NCI-H146 (cell line): Measurements from ENCODE around the gene BTBD7.
A peak's percentile ranks its signal among the peaks of the same experiment; 100 is the strongest.
"Not testable (repeated sequence)": the region's sequence is repeated elsewhere in the genome, so short reads cannot be mapped to it uniquely, and the experiment has no call there.

Experiments used
- DNase-seq: peaks from one replicate; lab custom pipeline; 2025; lab: John Stamatoyannopoulos, UW

The BTBD7 gene

DNA sequence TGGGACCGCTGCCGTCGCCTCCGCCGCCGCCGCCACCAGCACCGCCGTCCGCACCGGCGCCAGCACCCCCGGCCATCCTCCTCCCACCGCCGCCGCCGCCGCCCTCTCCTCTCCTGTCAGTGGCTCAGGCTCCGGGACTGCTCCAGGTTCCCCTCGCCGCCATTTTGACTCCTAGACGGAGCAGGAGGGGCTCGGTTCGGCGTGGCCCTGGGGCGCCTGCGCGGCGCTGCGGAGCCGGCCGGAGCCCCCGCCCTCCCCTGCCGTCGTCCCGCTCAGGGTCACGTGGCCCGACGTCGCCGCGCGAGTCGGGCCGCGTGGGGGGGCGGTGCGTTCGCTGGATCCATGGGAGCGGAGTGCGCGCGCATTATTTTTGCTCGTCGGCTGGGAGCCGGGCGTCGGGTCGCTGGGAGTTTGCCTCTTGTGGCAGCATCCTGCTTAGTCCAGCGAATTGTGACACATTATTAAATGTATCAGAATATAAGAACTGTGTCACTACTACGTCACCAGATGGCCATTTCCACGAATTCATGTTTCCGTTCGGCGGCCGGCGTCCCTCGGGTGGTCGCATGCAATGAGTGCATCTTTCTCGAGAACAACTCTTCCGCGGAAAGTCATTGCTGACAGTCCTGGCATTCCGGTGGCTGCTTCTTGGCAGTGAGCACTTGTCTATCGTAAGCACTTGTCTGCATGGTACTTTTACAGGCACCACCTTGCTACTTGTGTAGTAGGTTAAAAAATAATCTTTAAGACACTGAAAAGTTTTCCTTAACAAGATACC is at the start of gene BTBD7:
BTBD7 (minus strand) TSS at position 184 of the 778 bp plus-strand sequence. CDS start 36,985 bp downstream, outside the sequence.
- peak; percentile 89 for DNase-seq

GRCh38 chr14:93381644-93382043 is 48.8 kb upstream of the BTBD7 start:
- DNase-seq: no peak

DNA sequence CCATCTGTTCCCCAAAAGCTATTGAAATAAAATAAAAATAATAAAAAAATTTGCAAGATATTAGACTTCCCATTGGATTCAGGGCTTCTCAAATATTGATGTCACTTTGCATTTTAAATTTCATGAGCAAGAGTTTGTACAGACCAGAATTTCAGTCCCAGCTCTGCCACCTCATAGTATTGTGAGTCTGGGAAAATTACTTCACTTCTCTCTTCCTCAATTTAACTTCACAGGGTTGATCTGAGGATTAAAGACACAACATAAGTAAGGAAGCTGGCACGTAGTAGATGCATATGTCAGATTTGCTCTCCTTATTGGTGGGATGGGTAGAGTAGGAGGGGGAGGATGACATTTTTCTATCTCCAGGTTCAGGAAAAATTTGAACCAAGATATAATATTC is 47.0 kb upstream of the BTBD7 start:
- no peak for DNase-seq

GRCh38 chr14:93375673-93376156 is 42.9 kb upstream of the BTBD7 start:
- DNase-seq: no peak

- DNase-seq: no peak
Observed at GRCh38 chr14:93369713-93370266, 37.0 kb upstream of the BTBD7 start.

DNA sequence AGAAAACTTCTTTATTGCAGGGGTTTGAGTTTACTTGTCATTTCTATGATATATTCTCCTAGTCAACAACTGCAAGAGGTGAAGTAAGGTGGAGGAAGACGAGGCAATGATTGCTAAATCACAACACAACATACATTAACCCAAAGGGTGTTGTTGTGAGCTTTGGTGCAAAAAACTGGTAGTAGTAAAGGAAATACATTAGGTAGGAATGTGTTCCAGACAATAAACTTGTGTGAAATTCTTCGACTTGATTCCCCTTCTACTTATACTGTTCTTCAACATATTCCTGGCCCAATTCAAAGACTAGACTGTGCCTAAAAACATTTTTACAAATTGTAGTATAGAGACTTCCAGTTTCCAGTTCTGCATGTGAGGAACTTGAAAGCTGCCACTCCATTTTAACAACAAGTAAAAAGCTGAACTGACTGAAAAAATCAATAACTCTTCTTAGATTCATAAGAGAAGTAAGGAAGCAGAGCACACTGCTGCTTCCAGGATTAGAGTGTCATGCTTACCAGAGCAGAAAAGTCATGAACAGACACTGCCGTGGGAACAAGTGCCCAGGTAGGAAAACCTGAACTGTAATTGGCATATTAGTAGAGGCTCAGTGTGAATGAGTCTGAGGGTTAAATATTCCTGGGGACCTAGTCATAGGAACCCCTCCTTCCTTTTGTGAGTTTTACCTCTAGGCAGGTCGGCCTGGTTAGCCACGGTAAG is 36.3 kb upstream of the BTBD7 start:
- no peak for DNase-seq

- not testable (repeated sequence) for DNase-seq
Observed at GRCh38 chr14:93354873-93355272, 22.0 kb upstream of the BTBD7 start.

- no peak for DNase-seq
Observed at GRCh38 chr14:93348292-93348691, 15.5 kb upstream of the BTBD7 start.

DNA sequence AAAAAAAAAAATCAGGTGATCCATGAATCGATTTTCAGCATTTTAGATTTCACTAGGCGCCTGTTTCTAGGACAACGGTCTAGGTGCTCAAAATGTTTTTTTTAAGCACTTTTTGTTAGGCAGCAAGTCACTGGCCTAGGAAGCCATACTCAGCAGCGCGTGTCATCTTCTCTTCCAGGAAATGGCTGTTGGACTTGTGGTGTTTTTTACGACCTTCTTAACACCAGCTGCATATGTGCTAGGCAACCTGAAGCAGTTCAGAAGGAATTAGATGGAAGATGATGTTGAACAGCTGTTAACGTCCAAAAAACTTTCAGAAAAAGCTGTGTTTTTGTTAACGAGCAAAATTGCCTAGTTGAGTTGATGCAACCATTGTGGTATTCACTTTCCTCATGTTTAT is 15.0 kb upstream of the BTBD7 start:
- DNase-seq: no peak

- DNase-seq: no peak
Observed at GRCh38 chr14:93346926-93347721, 14.3 kb upstream of the BTBD7 start, which contains the start of gene COX8C. COX8C (plus strand) TSS chr14:93347182; CDS start chr14:93347269, 87 bp downstream.

DNA sequence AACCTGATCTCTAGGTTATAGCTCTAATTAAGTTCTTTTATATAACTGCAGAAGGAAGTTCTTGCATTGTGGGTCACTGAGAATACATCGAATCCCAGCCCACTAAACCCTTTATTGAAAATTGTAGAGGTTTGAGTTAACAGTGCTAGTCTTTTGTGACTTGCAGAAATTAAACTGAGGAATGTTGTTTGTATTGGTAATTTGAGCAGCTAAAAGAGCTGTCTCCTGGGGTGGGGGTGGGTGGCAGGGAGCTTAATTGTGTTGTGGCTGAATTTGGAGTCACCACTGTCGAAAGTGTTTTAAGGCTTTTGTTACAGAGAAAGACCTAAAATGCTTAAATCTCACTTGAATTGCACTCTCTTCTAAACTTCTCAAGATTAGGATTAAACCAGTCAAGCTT is 11.0 kb upstream of the BTBD7 start:
- peak; percentile 49 for DNase-seq

GRCh38 chr14:93343266-93343665 is 10.4 kb upstream of the BTBD7 start:
- no peak for DNase-seq

GRCh38 chr14:93337884-93338283 is 5.0 kb upstream of the BTBD7 start:
- DNase-seq: no peak

DNA sequence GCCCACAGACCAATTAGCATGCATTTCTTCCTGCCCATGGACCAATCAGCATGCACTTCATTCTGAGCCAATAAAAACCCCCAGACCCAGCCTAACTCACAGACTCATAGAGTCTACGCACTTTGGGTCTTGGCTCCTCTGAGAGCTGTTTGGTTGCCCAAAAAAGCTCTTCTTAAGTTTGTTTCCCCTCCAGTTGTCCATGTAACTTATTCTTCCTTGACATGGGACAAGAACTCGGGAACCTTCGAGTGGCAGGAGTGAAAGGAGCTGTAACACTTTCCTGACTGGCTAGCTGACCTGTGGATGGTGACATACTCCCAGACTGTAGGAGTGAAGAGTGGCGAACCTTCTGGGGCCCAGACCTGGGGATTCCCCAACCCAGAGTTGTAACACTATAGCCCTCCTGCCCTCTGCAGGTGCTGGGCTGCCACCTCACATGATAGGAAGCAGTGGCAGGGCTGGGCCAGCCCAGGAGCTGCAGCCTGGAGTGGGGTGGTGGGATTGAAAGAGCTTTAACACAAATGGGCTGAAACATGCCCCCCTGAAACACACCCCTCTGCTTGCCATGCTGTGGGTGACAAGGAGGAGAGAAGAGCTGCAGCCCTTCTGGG is 4.4 kb upstream of the BTBD7 start:
- no peak for DNase-seq

GRCh38 chr14:93333631-93334103 is 831 bp upstream of the BTBD7 start:
- no peak for DNase-seq

DNA sequence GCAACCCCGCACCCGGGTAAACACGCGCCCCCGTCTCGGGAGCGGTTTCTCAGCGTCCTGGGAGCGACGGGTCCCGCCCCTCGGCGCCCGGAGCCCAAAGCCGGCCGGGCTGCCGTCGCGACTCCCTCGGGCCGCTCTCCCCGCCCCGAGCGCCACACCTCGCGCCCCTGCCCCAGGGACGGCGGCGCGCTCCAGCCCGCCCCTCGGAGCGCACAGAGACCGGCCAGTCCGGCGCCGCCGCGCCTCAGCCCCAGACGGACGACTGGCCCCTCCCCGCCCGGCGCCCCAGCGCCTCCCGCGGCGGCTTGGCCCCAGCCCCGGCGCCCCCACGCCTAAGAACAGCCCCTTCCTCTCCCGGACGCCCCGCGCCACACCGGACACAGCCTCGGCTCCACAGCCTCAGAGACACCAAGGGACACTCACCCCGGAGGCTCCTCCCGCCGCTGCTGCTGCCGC is 411 bp downstream of the BTBD7 start:
- DNase-seq: peak; percentile 59

DNA sequence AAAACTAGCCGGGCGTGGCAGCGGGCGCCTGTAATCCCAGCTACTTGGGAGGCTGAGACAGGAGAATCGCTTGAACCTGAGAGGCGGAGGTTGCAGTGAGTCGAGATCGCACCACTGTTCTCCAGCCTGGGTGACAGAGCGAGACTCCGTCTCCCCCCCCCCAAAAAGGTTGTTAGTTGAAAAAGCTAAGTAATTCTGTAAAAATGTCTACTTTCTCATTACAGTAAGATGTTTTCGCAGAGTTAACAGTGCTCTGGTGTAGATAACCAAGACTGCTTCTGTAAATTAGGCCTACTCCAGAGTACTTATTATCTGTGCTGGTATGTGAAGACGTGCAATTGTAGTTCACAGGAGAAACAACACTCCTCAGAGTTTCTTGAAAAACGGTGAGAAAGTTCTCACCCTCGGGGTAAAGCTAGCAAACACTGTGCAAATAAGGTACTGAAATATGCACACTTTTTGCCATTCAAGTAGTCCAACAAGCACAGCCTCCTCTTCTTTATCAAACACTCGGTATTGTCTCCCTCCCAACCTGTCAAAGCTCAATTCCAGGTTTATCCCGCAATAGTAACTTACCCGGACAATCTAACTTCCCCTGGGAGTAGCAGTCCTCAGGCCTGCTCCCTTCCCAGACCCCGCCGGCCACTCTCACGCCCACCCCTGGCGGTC is 974 bp downstream of the BTBD7 start:
- no peak for DNase-seq

- no peak for DNase-seq
Observed at GRCh38 chr14:93331002-93331727, 1.7 kb downstream of the BTBD7 start.

DNA sequence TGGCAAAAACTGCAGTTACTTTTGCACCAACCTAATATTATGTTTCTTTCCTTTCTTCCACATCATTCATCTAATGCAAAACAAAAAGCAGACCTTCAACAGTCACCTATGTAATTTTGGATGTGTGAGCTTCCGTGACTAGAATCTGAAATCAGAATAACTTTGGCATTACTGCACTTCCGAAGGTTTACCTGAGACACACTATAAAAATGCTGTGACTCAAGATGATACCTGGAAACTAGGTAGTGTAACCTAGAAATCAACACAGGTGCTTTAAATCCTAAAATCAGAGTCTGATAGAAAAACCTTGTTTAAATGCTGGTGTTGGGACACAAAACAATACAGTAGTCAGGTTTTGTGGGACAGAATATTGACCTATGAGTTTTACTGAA is 2.2 kb downstream of the BTBD7 start:
- DNase-seq: no peak

- no peak for DNase-seq
Observed at GRCh38 chr14:93329965-93330608, 2.7 kb downstream of the BTBD7 start.
